ENCODE measurements around the gene ADH4.

The ADH4 gene

GRCh38 chr4:99180382-99181070 lies 36.4 kb upstream of the ADH4 start:
- no peak for ATAC-seq
- TF ChIP-seq POU6F1 (CRISPR knock-in tag; IDR thresholded peaks at IDR 0.05; ENCODE audit: borderline replicate concordance, low read depth) = no peak
- no peak for TF ChIP-seq ZNF8 (CRISPR knock-in tag; IDR thresholded peaks at IDR 0.05)

DNA sequence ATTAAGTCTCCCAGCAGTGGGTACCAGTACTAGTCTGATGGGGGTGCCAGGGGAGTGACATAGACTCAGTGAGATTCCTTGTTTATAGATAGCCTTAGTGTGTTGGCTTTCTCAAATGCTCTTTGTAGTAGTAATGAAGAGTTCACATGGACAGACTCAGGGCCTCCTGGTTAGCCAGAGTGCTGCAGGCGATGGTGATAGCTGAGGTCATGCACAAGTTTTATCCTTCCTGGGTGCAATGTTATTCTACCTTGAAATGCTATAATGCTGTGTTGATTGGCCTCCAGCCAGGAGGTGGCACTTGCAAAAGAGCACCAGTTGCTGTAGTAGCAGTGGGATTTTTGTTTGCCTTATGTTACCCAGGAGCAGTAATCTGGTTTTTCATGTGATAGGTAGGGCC lies 35.5 kb upstream of the ADH4 start:
- no peak for ATAC-seq
- no peak for TF ChIP-seq CSRNP3 (CRISPR knock-in tag; IDR thresholded peaks at IDR 0.05)
- no peak for TF ChIP-seq GLIS3 (CRISPR knock-in tag; IDR thresholded peaks at IDR 0.05)
- no peak for TF ChIP-seq CSDC2 (CRISPR knock-in tag; IDR thresholded peaks at IDR 0.05)
- no peak for TF ChIP-seq ZNF8 (CRISPR knock-in tag; IDR thresholded peaks at IDR 0.05)
- no peak for TF ChIP-seq TCF4 (CRISPR knock-in tag; IDR thresholded peaks at IDR 0.05; ENCODE audit: borderline replicate concordance)
- no peak for TF ChIP-seq PATZ1 (CRISPR knock-in tag; IDR thresholded peaks at IDR 0.05; ENCODE audit: borderline replicate concordance)
- no peak for TF ChIP-seq CREB5 (CRISPR knock-in tag; IDR thresholded peaks at IDR 0.05; ENCODE audit: low read depth)
- TF ChIP-seq ZNF565 (CRISPR knock-in tag; conservative IDR thresholded peaks at IDR 0.05; ENCODE audit: low read depth) = no peak
- TF ChIP-seq, protein P1, sequence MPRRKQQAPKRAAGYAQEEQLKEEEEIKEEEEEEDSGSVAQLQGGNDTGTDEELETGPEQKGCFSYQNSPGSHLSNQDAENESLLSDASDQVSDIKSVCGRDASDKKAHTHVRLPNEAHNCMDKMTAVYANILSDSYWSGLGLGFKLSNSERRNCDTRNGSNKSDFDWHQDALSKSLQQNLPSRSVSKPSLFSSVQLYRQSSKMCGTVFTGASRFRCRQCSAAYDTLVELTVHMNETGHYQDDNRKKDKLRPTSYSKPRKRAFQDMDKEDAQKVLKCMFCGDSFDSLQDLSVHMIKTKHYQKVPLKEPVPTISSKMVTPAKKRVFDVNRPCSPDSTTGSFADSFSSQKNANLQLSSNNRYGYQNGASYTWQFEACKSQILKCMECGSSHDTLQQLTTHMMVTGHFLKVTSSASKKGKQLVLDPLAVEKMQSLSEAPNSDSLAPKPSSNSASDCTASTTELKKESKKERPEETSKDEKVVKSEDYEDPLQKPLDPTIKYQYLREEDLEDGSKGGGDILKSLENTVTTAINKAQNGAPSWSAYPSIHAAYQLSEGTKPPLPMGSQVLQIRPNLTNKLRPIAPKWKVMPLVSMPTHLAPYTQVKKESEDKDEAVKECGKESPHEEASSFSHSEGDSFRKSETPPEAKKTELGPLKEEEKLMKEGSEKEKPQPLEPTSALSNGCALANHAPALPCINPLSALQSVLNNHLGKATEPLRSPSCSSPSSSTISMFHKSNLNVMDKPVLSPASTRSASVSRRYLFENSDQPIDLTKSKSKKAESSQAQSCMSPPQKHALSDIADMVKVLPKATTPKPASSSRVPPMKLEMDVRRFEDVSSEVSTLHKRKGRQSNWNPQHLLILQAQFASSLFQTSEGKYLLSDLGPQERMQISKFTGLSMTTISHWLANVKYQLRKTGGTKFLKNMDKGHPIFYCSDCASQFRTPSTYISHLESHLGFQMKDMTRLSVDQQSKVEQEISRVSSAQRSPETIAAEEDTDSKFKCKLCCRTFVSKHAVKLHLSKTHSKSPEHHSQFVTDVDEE (CRISPR knock-in tag; IDR thresholded peaks at IDR 0.05) = no peak
- TF ChIP-seq OSR1 (CRISPR knock-in tag; IDR thresholded peaks at IDR 0.05) = no peak
- TF ChIP-seq ZFP30 (CRISPR knock-in tag; IDR thresholded peaks at IDR 0.05) = no peak
- TF ChIP-seq RARB (CRISPR knock-in tag; IDR thresholded peaks at IDR 0.05) = no peak
- TF ChIP-seq PPARA (CRISPR knock-in tag; IDR thresholded peaks at IDR 0.05; ENCODE audit: borderline replicate concordance) = no peak
- no peak for TF ChIP-seq ZC3H10 (CRISPR knock-in tag; IDR thresholded peaks at IDR 0.05)
- no peak for TF ChIP-seq SNAI2 (CRISPR knock-in tag; IDR thresholded peaks at IDR 0.05)
- TF ChIP-seq ESRRG (CRISPR knock-in tag; IDR thresholded peaks at IDR 0.05) = no peak
- no peak for TF ChIP-seq POU6F1 (CRISPR knock-in tag; IDR thresholded peaks at IDR 0.05; ENCODE audit: borderline replicate concordance, low read depth)
- no peak for TF ChIP-seq TOX (CRISPR knock-in tag; IDR thresholded peaks at IDR 0.05; ENCODE audit: borderline replicate concordance)
- TF ChIP-seq ARNTL (CRISPR knock-in tag; IDR thresholded peaks at IDR 0.05; ENCODE audit: borderline replicate concordance, low read depth) = no peak
- TF ChIP-seq BACH2 (CRISPR knock-in tag; IDR thresholded peaks at IDR 0.05; ENCODE audit: borderline replicate concordance) = no peak

Measured in SK-N-SH treated with all-trans-retinoic acid at 6 μM for 48 hours (cell line).